Esophagus squamous epithelium (tissue), 5 donors: ENCODE measurements around the gene DAND5. TPM values are rescaled to one million over a fixed set of nuclear protein-coding genes. Genes with fewer than 3 reads are reported as not detected.
A peak's percentile ranks its signal among the peaks of the same experiment; 100 is the strongest.

ENCODE experiments used
- DNase-seq: peaks from one replicate; lab custom pipeline; 2025; lab: John Stamatoyannopoulos, UW
- H3K27ac ChIP-seq, 4 donors: fragments of 200-600 bp; sonication (generic); one replicate each; pipeline ENCODE4 v1.5.1; 2016 to 2019; ENCODE audit warnings: mild to moderate bottlenecking in 1 of 4
- H3K27me3 ChIP-seq, 4 donors: fragments of 200-600 bp; sonication (generic); 1 replicate in 3 of 4; 2 replicates in 1 of 4; pipeline versions ENCODE4 v1.5.1 to v1.6.0; 2017 to 2021; ENCODE audit warnings: antibody characterized with exemption in 1 of 4
- H3K36me3 ChIP-seq, 3 donors: fragments of 200-600 bp; sonication (generic); one replicate each; pipeline ENCODE4 v1.5.1; 2016 to 2019
- H3K4me1 ChIP-seq, 3 donors: fragments of 200-600 bp; sonication (generic); one replicate each; pipeline ENCODE4 v1.5.1; 2017 to 2019
- H3K4me3 ChIP-seq, 4 donors: fragments of 200-600 bp; sonication (generic); 1 replicate in 3 of 4; 2 replicates in 1 of 4; pipeline ENCODE4 v1.5.1; 2016 to 2019; ENCODE audit warnings: mild to moderate bottlenecking in 2 of 4, moderate library complexity in 1 of 4
- H3K9me3 ChIP-seq, 3 donors: fragments of 200-600 bp; sonication (generic); one replicate each; pipeline ENCODE4 v1.5.1; 2016 to 2019
- CTCF ChIP-seq, 6 experiments: fragments of 450-650 bp in 4 of 6; fragments of 200-600 bp in 2 of 6; sonication (generic) in 2 of 6; IDR thresholded peaks; one replicate each; pipeline ENCODE4 v1.5.1; 2016 to 2019; ENCODE audit warnings: antibody characterized with exemption in 6 of 6, mild to moderate bottlenecking in 4 of 6, moderate library complexity in 4 of 6
- POLR2A ChIP-seq, 4 donors: fragments of 450-650 bp; IDR thresholded peaks; one replicate each; pipeline ENCODE4 v1.6.1; 2017; ENCODE audit warnings: antibody characterized with exemption in 4 of 4, mild to moderate bottlenecking in 4 of 4, moderate library complexity in 3 of 4
- WGBS, 2 donors: methylation state at CpG; one replicate each; pipeline ENCODE4 v1.1.5; 2018; 5-methylcytosine and 5-hydroxymethylcytosine counted together
- intact Hi-C: fragments of 100-400 bp; cut with DNase I; formaldehyde crosslinking; loops from one replicate; pipeline ENCODE4 v1.15.0; 2022
- total RNA-seq, 4 donors: library from RNA; depleted of rRNA; stranded (reverse); fragments of >200 nt; gene quantifications; one replicate each; pipeline ENCODE4 v1.1.0, GENCODE V29; 2016
- donor health status: DM: yes; HTN: yes; CAD: no.

DAND5 gene
- total RNA-seq, 4 donors from 2014 or later: not detected

- 82 to 87% methylated on average over 5 to 13 of the region's 19 CpGs for WGBS, 2 donors
- H3K36me3 ChIP-seq: peaks cover 28 to 67% (median 38%) of the 10 kb centered on the region in 3 donors
- DNase-seq: no peak
- H3K4me1 ChIP-seq: peaks cover 10 to 33% (median 10%) of the 10 kb centered on the region in 3 donors
- H3K27ac ChIP-seq: no peak overlapping the region
- no peaks in the 10 kb centered on the region for H3K9me3 ChIP-seq
- no peak overlapping the region for H3K4me3 ChIP-seq
- no peaks in the 10 kb centered on the region for H3K27me3 ChIP-seq
- intact Hi-C loops: no loop called here
- TF ChIP-seq CTCF (IDR thresholded peaks at IDR 0.05): no peak
- TF ChIP-seq POLR2A (IDR thresholded peaks at IDR 0.05): no peak
Observed at GRCh38 chr19:12930002-12930645, 39.3 kb upstream of the DAND5 start.

- Histone ChIP-seq H3K4me1 (peaks cover 14 to 39% (median 15%) of the 10 kb centered on the region in 3 donors), H3K27me3 (no peaks in the 10 kb centered on the region), H3K4me3 (peak overlapping the region; percentile 67 to 98 (median 75)), H3K36me3 (peaks cover 13 to 42% (median 20%) of the 10 kb centered on the region in 3 donors), H3K9me3 (no peaks in the 10 kb centered on the region), H3K27ac (peak overlapping the region; percentile 81 to 88 (median 81))
- WGBS, 2 donors: 26% methylated on average over 14 to 16 of the region's 16 CpGs
- no peak for DNase-seq
- TF ChIP-seq CTCF (IDR thresholded peaks at IDR 0.05): no peak
- TF ChIP-seq POLR2A (IDR thresholded peaks at IDR 0.05): no peak
- intact Hi-C loops: no loop called here
Observed at GRCh38 chr19:12932392-12933286, 36.7 kb upstream of the DAND5 start.

GRCh38 chr19:12933287-12934072 lies 35.9 kb upstream of the DAND5 start, which contains the start of gene FARSA:
Gene FARSA (minus strand): TSS chr19:12933711. CDS start chr19:12933696, 15 bp downstream.
- Histone ChIP-seq H3K27ac (peak within 1 kb of the TSS; percentile 81 to 88 (median 81)), H3K4me3 (peak within 1 kb of the TSS; percentile 67 to 98 (median 75)), H3K4me1 (peaks cover 16 to 44% (median 19%) of the 10 kb centered on the region in 3 donors), H3K9me3 (no peaks in the 10 kb centered on the region), H3K27me3 (no peaks in the 10 kb centered on the region), H3K36me3 (peaks cover 10 to 34% (median 14%) of the 10 kb centered on the region in 3 donors)
- 0 to 2% methylated on average over 4 to 10 of the region's 51 CpGs for WGBS, 2 donors
- TF ChIP-seq CTCF (IDR thresholded peaks at IDR 0.05) (peak in 1 of 6 experiments; percentile 5), POLR2A (IDR thresholded peaks at IDR 0.05) (peak in 3 of 4 donors; percentile 40 to 57 (median 44))
- intact Hi-C loops: no loop called here
- peak; percentile 58 for DNase-seq

- WGBS, 2 donors: 86 to 89% methylated on average over 9 of the region's 10 CpGs
- no peaks in the 10 kb centered on the region for H3K9me3 ChIP-seq
- no peak overlapping the region for H3K27ac ChIP-seq
- intact Hi-C loops: no loop called here
- H3K27me3 ChIP-seq: no peaks in the 10 kb centered on the region
- no peak for TF ChIP-seq CTCF (IDR thresholded peaks at IDR 0.05)
- no peak for TF ChIP-seq POLR2A (IDR thresholded peaks at IDR 0.05)
- peaks cover 23 to 55% (median 26%) of the 10 kb centered on the region in 3 donors for H3K4me1 ChIP-seq
- no peak overlapping the region for H3K4me3 ChIP-seq
- DNase-seq: no peak
- H3K36me3 ChIP-seq: peaks cover 2 to 25% (median 9%) of the 10 kb centered on the region in 3 donors
Observed at GRCh38 chr19:12935071-12935470, 34.3 kb upstream of the DAND5 start.
